ENCODE data around the gene CSTB. TPM values are rescaled to one million over a fixed set of nuclear protein-coding genes. Genes with fewer than 3 reads are reported as not detected.

The CSTB gene
- total RNA-seq, 1 experiment from 2014 or later, result 57.5 TPM

DNA sequence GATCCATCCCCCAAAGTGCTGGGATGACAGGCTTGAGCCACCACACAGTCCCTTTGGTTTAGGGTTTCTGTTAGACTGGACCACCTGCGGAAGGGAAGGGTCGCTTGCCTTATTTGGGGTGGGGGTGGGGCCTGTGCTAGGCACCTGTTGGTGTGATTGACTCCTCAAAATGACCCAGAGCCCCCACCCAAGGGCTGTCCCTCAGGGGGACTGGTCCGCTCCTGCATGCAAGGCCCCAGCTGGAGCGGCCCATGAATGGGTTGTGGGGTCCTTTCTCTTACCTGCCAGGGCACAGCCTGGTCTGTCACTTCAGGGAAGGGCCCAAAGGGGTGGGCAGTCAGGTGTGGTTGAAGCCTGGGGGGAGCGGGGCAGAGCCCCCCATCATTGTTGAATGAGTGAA lies 1.8 kb upstream of the CSTB start:
- Histone ChIP-seq H3K27me3 (ENCODE audit: insufficient read depth, low read length) (no peaks in the 10 kb centered on the region), H3K4me3 (replicated peaks in 1 of 2; ENCODE audit: low read depth in 1 of 2, low read length in 2 of 2) (no peak overlapping the region), H2AFZ (ENCODE audit: low read depth, low read length, poor library complexity, severe bottlenecking) (no peak overlapping the region), H3K79me2 (ENCODE audit: insufficient read depth, low read length) (peaks cover 18% of the 10 kb centered on the region), H3K9me3 (ENCODE audit: control insufficient read depth in 1 of 2, insufficient read depth in 1 of 2, low read depth in 1 of 2, low read length in 2 of 2) (no peaks in the 10 kb centered on the region), H3K4me1 (ENCODE audit: control insufficient read depth in 1 of 2, insufficient read depth in 2 of 2, low read length in 2 of 2) (peaks cover 6 to 37% of the 10 kb centered on the region in 2 experiments; a peak in 3 of 4 replicates), H3K4me2 (ENCODE audit: low read length) (no peak overlapping the region), H3K27ac (ENCODE audit: low read depth, low read length) (no peak overlapping the region), H3K9ac (ENCODE audit: low read length) (no peak overlapping the region), H3K36me3 (ENCODE audit: control insufficient read depth in 1 of 2, insufficient read depth in 2 of 2, low read length in 2 of 2) (peaks cover 6 to 8% of the 10 kb centered on the region in 2 experiments; a peak in 2 of 4 replicates), H3K9me2 (ENCODE audit: insufficient read depth) (no peaks in the 10 kb centered on the region), H4K20me1 (ENCODE audit: insufficient read depth) (no peaks in the 10 kb centered on the region)
- RAD21 ChIA-PET (ENCODE audit: low non-redundant PET in 1 of 2, low total read pairs in 2 of 2, uncharacterized antibody in 2 of 2, unreplicated experiment in 2 of 2), result no interaction called here
- CTCF ChIA-PET, result no interaction called here
- no TSS peak for BruUV-seq (replicated peaks)
- TF ChIP-seq CBX3 (IDR thresholded peaks at IDR 0.05; ENCODE audit: low read depth), result no peak
- ATAC-seq (no peak), DNase-seq (ENCODE audit: low read depth, low spot score) (no peak)
- intact Hi-C loops (cut with micrococcal nuclease), result no loop called here
- POLR2A ChIA-PET, result no interaction called here

DNA sequence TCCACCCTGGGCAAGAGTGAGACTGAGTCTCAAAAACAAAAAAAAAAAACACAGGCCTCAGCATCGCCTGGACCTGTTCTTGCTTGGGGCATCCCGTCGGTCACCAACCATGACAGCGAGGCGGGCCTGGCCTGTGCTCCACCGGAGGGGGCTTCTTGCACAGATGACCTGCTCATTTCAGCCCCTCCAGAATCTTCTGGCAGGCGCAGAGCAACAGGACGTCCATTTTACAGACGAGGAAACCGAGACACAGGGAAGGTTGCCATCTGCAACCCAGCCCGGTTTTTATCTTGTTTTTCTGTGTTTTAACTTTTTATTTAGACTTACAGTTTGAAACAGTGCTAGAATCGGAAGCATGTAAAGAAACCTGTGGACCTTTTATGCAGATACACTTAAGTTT lies 918 bp downstream of the CSTB start:
- Histone ChIP-seq H3K9ac (ENCODE audit: low read length) (peak overlapping the region; percentile 82), H3K4me3 (replicated peaks in 1 of 2; ENCODE audit: low read depth in 1 of 2, low read length in 2 of 2) (peak overlapping the region; percentile 81 to 85), H3K27me3 (ENCODE audit: insufficient read depth, low read length) (no peaks in the 10 kb centered on the region), H4K20me1 (ENCODE audit: insufficient read depth) (no peaks in the 10 kb centered on the region), H3K9me3 (ENCODE audit: control insufficient read depth in 1 of 2, insufficient read depth in 1 of 2, low read depth in 1 of 2, low read length in 2 of 2) (no peaks in the 10 kb centered on the region), H3K4me2 (ENCODE audit: low read length) (peak overlapping the region; percentile 79), H3K36me3 (ENCODE audit: control insufficient read depth in 1 of 2, insufficient read depth in 2 of 2, low read length in 2 of 2) (peaks cover 8 to 9% of the 10 kb centered on the region in 2 experiments; a peak in 3 of 4 replicates), H3K27ac (ENCODE audit: low read depth, low read length) (peak overlapping the region; percentile 95), H2AFZ (ENCODE audit: low read depth, low read length, poor library complexity, severe bottlenecking) (no peak overlapping the region), H3K79me2 (ENCODE audit: insufficient read depth, low read length) (peaks cover 18% of the 10 kb centered on the region), H3K4me1 (ENCODE audit: control insufficient read depth in 1 of 2, insufficient read depth in 2 of 2, low read length in 2 of 2) (peaks cover 3 to 20% of the 10 kb centered on the region in 2 experiments; a peak in 3 of 4 replicates), H3K9me2 (ENCODE audit: insufficient read depth) (no peaks in the 10 kb centered on the region)
- ChIA-PET CTCF (no interaction called here), RAD21 (ENCODE audit: low non-redundant PET in 1 of 2, low total read pairs in 2 of 2, uncharacterized antibody in 2 of 2, unreplicated experiment in 2 of 2) (no interaction called here), POLR2A (no interaction called here)
- BruUV-seq (replicated peaks), result TSS peak; percentile 76
- intact Hi-C loops (cut with micrococcal nuclease), result no loop called here
- no peak for DNase-seq (ENCODE audit: low read depth, low spot score)
- TF ChIP-seq, protein P1, sequence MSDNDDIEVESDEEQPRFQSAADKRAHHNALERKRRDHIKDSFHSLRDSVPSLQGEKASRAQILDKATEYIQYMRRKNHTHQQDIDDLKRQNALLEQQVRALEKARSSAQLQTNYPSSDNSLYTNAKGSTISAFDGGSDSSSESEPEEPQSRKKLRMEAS (IDR thresholded peaks at IDR 0.05), result no peak
- no peak for TF ChIP-seq ELF1 (IDR thresholded peaks at IDR 0.05; ENCODE audit: borderline replicate concordance, low read depth)
- TF ChIP-seq SRF (IDR thresholded peaks at IDR 0.05; ENCODE audit: low read depth), result no peak
- no peak for TF ChIP-seq CEBPB (IDR thresholded peaks at IDR 0.05; ENCODE audit: low read depth)
- no peak for TF ChIP-seq SIN3A (IDR thresholded peaks at IDR 0.05; ENCODE audit: low read depth)
- ATAC-seq, result no peak
